ENCODE results near the gene KRT23. TPM values are rescaled to one million over a fixed set of nuclear protein-coding genes. Genes with fewer than 3 reads are reported as not detected.

The KRT23 gene
- total RNA-seq, 2 donors from 2014 or later: 0.27 to 1.2 TPM

DNA sequence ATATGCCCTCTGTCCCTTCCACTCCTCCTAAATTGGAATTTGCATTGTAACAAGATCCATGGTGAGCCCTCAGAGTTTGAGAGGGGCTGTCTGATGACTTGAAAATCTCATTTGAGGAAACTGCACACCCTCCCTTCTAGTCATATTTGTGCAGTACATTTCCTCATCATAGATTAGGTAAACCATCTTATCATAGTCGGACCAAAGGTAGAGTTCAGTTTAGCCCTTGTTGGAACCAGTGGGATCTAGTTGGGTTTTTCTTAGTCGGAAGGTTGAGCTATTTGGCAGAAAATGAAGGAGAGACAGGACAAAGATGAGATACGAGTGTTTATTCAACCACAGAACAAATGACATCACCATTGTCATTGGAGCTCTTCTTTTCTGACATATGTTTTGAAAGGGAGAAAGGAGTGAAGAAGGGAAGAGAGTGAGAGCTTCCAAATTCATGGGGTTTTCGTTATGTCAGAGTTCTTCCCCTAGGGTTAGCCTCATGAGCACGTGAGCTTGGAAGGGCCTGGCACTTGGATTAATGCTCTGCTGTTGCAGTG is 36.6 kb downstream of the KRT23 start:
- H3K27me3 ChIP-seq: no peaks in the 10 kb centered on the region
- intact Hi-C loops (cut with DNase I): loop anchor here (5.0 kb wide), 1 partner anchor 751 kb away; no protein-coding TSS in a partner anchor
- H3K9me3 ChIP-seq: no peaks in the 10 kb centered on the region
- H3K36me3 ChIP-seq: no peaks in the 10 kb centered on the region
- H3K4me1 ChIP-seq: no peaks in the 10 kb centered on the region
- H3K4me3 ChIP-seq: no peak overlapping the region
- TF ChIP-seq CTCF (IDR thresholded peaks at IDR 0.05): no peak
- no peak for DNase-seq
- H3K27ac ChIP-seq: peak overlapping the region; percentile 81
- peak overlapping the region; percentile 8 to 52 for H3K9ac ChIP-seq (ENCODE audit: low read depth in 2 of 2, low read length in 2 of 2)

DNA sequence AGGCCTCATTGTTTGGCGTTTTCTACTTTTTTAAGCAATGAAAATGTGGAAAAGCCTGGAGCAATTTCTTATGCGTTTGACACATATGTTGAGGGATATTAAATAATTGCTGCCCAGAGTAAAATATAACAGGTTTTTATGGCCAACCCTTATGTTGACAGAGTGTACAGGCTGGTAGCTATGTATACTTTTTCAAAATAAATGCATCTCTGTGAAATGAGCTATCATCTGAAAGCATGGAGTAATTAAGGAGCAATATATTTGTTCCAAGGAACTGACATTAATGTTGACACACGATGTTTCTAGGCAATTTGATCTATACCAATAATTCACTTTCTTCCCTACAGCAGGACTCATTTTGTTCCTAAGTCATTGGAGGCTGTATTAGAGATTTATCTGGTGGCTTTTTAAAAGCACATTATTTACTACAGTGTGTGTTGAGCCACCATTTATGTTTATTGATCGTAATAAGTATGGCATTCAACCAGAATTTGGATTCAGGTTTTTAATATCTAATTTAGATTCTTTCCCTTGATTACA is 40.5 kb downstream of the KRT23 start:
- H3K27me3 ChIP-seq: no peaks in the 10 kb centered on the region
- no peaks in the 10 kb centered on the region for H3K4me1 ChIP-seq
- TF ChIP-seq CTCF (IDR thresholded peaks at IDR 0.05): no peak
- DNase-seq: no peak
- no peaks in the 10 kb centered on the region for H3K36me3 ChIP-seq
- intact Hi-C loops (cut with DNase I): no loop called here
- no peak overlapping the region for H3K4me3 ChIP-seq
- H3K9me3 ChIP-seq: no peaks in the 10 kb centered on the region
- H3K27ac ChIP-seq: no peak overlapping the region
- H3K9ac ChIP-seq (ENCODE audit: low read depth in 2 of 2, low read length in 2 of 2): no peak overlapping the region

- no peak for DNase-seq
- no peak overlapping the region for H3K4me3 ChIP-seq
- no peaks in the 10 kb centered on the region for H3K9me3 ChIP-seq
- no peaks in the 10 kb centered on the region for H3K4me1 ChIP-seq
- H3K27ac ChIP-seq: no peak overlapping the region
- H3K36me3 ChIP-seq: no peaks in the 10 kb centered on the region
- no peak overlapping the region for H3K9ac ChIP-seq (ENCODE audit: low read depth in 2 of 2, low read length in 2 of 2)
- intact Hi-C loops (cut with DNase I): no loop called here
- H3K27me3 ChIP-seq: no peaks in the 10 kb centered on the region
- TF ChIP-seq CTCF (IDR thresholded peaks at IDR 0.05): no peak
Measured at GRCh38 chr17:40895106-40895730, 42.2 kb downstream of the KRT23 start.

GRCh38 chr17:40888196-40888720 is 49.2 kb downstream of the KRT23 start:
- Histone ChIP-seq H3K27me3 (no peaks in the 10 kb centered on the region), H3K4me1 (no peaks in the 10 kb centered on the region), H3K4me3 (no peak overlapping the region), H3K9ac (ENCODE audit: low read depth in 2 of 2, low read length in 2 of 2) (no peak overlapping the region), H3K27ac (no peak overlapping the region), H3K36me3 (no peaks in the 10 kb centered on the region), H3K9me3 (no peaks in the 10 kb centered on the region)
- no peak for DNase-seq
- no peak for TF ChIP-seq CTCF (IDR thresholded peaks at IDR 0.05)
- intact Hi-C loops (cut with DNase I): no loop called here

- Histone ChIP-seq H3K9me3 (no peaks in the 10 kb centered on the region), H3K4me1 (no peaks in the 10 kb centered on the region), H3K9ac (ENCODE audit: low read depth in 2 of 2, low read length in 2 of 2) (no peak overlapping the region), H3K4me3 (no peak overlapping the region), H3K27ac (no peak overlapping the region), H3K36me3 (no peaks in the 10 kb centered on the region), H3K27me3 (no peaks in the 10 kb centered on the region)
- no peak for DNase-seq
- intact Hi-C loops (cut with DNase I): no loop called here
- TF ChIP-seq CTCF (IDR thresholded peaks at IDR 0.05): no peak
Measured at GRCh38 chr17:40886090-40886489, 51.4 kb downstream of the KRT23 start.

All from colonic mucosa (tissue), 4 donors.